Adipose tissue (tissue), 3 donors: ENCODE data around the gene GPR89A. TPM values are rescaled to one million over a fixed set of nuclear protein-coding genes. Genes with fewer than 3 reads are reported as not detected.
"Not testable (repeated sequence)": the region's sequence is repeated elsewhere in the genome, so short reads cannot be mapped to it uniquely, and the experiment has no call there.

Experiments
- H3K27ac ChIP-seq: one replicate; pipeline ENCODE4 v1.5.1; 2013; ENCODE audit warnings: low read depth, low read length
- WGBS, 3 donors: extraction: QIAGEN DNeasy Blood & Tissue Kit; methylation state at CpG; one replicate each; pipeline ENCODE4 v1.1.7; 2013; 5-methylcytosine and 5-hydroxymethylcytosine counted together
- polyA plus RNA-seq, 3 donors: library from polyadenylated mRNA; stranded (reverse); fragments of 200-250 nt; gene quantifications; one replicate each; pipeline ENCODE4 v1.2.3, GENCODE V29; 2013
- donor health status: healthy with polysubstance abuse.
- donor health status: Bipolar disorder and iron deficiency.
- donor health status: healthy.

GPR89A gene
- polyA plus RNA-seq: 1 to 10 TPM; 4.0 to 9.5 (median 8.7) TPM

GRCh38 chr1:145607833-145608733 lies at the start of gene GPR89A:
Gene GPR89A, plus strand, starts transcription at chr1:145607988. Its CDS starts 146 bp downstream, at chr1:145608134.
- H3K27ac ChIP-seq: not testable (repeated sequence)
- WGBS, 3 donors: 0% methylated on average over 47 to 56 of the region's 71 CpGs

- WGBS, 3 donors: 87 to 95% (median 94%) methylated on average over 5 of the region's 5 CpGs
- not testable (repeated sequence) for H3K27ac ChIP-seq
Observed at GRCh38 chr1:145586820-145587219, 21.0 kb upstream of the GPR89A start.

DNA sequence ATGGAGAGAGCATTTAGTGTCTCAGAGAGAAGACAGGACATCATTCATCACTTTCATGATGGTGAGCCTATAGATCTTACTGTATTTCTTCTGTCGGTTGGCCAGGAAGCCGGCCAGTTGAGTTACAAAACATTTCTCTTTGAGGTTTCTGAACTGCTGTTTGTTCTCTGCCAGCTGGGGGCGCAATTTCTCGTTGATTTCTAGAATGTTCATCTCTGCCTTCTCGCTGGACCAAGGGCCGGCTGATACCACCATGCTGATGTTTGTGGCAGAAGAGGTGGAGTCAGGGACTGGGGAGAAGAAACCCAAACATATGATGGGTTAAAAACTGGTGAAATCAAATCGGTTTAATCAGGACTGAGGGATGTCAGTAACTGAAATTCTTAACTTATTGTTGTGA lies 17.0 kb upstream of the GPR89A start:
- not testable (repeated sequence) for H3K27ac ChIP-seq
- whole genome bisulfite sequencing, 3 donors: 1 to 5% (median 2%) methylated on average over 5 of the region's 7 CpGs

DNA sequence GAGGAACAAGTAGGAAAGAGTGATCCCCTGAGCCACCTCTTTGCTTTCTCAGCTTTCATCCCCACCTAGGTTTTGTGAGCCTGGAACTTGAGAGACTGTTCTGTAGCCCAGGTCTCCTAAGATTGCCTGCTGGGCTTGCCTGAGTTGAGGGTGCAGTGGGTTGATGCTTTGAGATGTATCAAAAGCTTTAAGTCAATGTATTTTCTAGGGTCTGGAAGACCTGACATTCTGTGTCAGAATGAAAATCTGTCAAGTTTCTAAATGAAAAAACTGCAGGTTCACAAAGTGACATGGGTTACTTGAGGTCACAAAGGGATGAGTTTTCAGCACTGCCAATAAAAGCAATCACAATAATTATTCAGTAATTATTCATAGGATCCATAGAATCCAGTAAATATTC lies 15.4 kb upstream of the GPR89A start:
- H3K27ac ChIP-seq: not testable (repeated sequence)

DNA sequence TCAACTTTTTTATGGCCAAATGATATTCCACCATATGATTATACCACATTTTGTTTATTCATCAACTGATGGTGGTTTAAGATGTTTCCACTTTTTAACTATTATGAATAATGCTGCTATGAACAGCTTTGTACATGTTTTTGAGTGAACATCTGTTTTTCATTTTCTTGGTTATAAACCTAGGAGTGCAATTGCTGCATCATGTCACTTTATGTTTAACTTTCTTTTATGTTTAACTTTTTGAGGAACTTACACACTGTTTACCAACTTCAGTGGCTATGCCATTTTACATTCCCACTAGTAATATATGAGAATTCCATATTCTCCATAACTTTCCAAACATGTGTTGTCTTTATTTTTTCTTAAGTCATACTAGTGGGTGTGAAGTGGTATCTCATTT lies 12.4 kb upstream of the GPR89A start:
- H3K27ac ChIP-seq: not testable (repeated sequence)

- WGBS, 3 donors: 70 to 78% (median 74%) methylated on average over 6 of the region's 6 CpGs
Observed at GRCh38 chr1:145596236-145596635, 11.6 kb upstream of the GPR89A start.

GRCh38 chr1:145599426-145599825 lies 8.4 kb upstream of the GPR89A start:
- WGBS, 3 donors: 77 to 83% (median 81%) methylated on average over 5 of the region's 5 CpGs
- not testable (repeated sequence) for H3K27ac ChIP-seq

More at GRCh38 chr1:145596236-145596635, 11.6 kb upstream of the GPR89A start:
- H3K27ac ChIP-seq: not testable (repeated sequence)

DNA sequence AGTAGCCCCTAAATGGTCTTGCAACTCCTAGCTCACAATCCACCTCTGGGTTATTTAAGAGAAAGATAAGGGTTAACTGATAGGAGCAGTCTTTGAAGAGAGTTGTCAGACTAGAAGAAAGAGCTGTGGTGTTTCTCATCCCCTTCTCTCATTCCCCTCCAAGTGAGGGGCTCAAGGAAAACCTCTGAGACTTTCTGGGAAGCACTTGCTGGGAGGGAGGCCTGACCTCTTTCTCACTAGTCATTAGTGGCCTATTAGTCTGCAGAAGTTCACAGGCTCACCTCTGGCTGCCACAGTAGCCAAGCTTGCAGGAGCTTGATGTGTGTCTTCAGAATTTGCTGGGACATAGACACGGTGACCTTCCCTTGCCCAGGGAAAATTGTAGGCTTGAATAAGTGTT lies 6.2 kb upstream of the GPR89A start:
- no peak overlapping the region for H3K27ac ChIP-seq
- WGBS, 3 donors: 45 to 65% (median 62%) methylated on average over 1 of the region's 1 CpG

GRCh38 chr1:145606840-145607239 lies 948 bp upstream of the GPR89A start:
- not testable (repeated sequence) for H3K27ac ChIP-seq
- WGBS, 3 donors: 89 to 97% (median 94%) methylated on average over 2 to 4 of the region's 5 CpGs

- 69 to 100% (median 100%) methylated on average over 2 to 4 of the region's 11 CpGs for WGBS, 3 donors
- H3K27ac ChIP-seq: not testable (repeated sequence)
Observed at GRCh38 chr1:145607289-145607688, 499 bp upstream of the GPR89A start.

GRCh38 chr1:145610744-145611143 lies 3.0 kb downstream of the GPR89A start:
- 70 to 89% (median 85%) methylated on average over 2 of the region's 2 CpGs for WGBS, 3 donors
- not testable (repeated sequence) for H3K27ac ChIP-seq

GRCh38 chr1:145620073-145620472 lies 12.3 kb downstream of the GPR89A start:
- WGBS, 3 donors: 69 to 81% (median 72%) methylated on average over 1 of the region's 1 CpG
- H3K27ac ChIP-seq: not testable (repeated sequence)

GRCh38 chr1:145622177-145622576 lies 14.4 kb downstream of the GPR89A start:
- H3K27ac ChIP-seq: not testable (repeated sequence)
- WGBS, 3 donors: no CpG with 5 or more reads among the region's 1 CpG

GRCh38 chr1:145636237-145636636 lies 28.4 kb downstream of the GPR89A start:
- WGBS, 3 donors: 43 to 57% (median 56%) methylated on average over 1 of the region's 1 CpG
- H3K27ac ChIP-seq: not testable (repeated sequence)

- not testable (repeated sequence) for H3K27ac ChIP-seq
- WGBS, 3 donors: 100% methylated on average over 1 of the region's 2 CpGs
Observed at GRCh38 chr1:145641886-145642285, 34.1 kb downstream of the GPR89A start.

- WGBS, 3 donors: no CpG with 5 or more reads among the region's 1 CpG
- H3K27ac ChIP-seq: not testable (repeated sequence)
Observed at GRCh38 chr1:145643990-145644389, 36.2 kb downstream of the GPR89A start.

GRCh38 chr1:145656245-145656943 lies 48.6 kb downstream of the GPR89A start:
- WGBS, 3 donors: 79 to 98% (median 96%) methylated on average over 2 to 5 of the region's 7 CpGs
- not testable (repeated sequence) for H3K27ac ChIP-seq

GRCh38 chr1:145662502-145662901 lies 54.7 kb downstream of the GPR89A start:
- 63 to 83% (median 78%) methylated on average over 2 of the region's 2 CpGs for WGBS, 3 donors
- not testable (repeated sequence) for H3K27ac ChIP-seq

- H3K27ac ChIP-seq: not testable (repeated sequence)
- WGBS, 3 donors: 65 to 80% (median 72%) methylated on average over 3 to 4 of the region's 4 CpGs
Observed at GRCh38 chr1:145665015-145665414, 57.2 kb downstream of the GPR89A start.
